ENCODE data around the gene UBR7.
A peak's percentile ranks its signal among the peaks of the same experiment; 100 is the strongest.
"Not testable (repeated sequence)": the region's sequence is repeated elsewhere in the genome, so short reads cannot be mapped to it uniquely, and the experiment has no call there.

The UBR7 gene

GRCh38 chr14:93228550-93228949, 21.5 kb downstream of the UBR7 start:
- no peak for DNase-seq (ENCODE audit: low read depth)
- TF ChIP-seq CTCF (conservative IDR thresholded peaks at IDR 0.05; ENCODE audit: low read depth, low read length): no peak
- H3K4me3 ChIP-seq (ENCODE audit: low read depth, low read length): no peak overlapping the region

GRCh38 chr14:93230539-93230938, 23.5 kb downstream of the UBR7 start:
- no peak overlapping the region for H3K4me3 ChIP-seq (ENCODE audit: low read depth, low read length)
- no peak for DNase-seq (ENCODE audit: low read depth)
- TF ChIP-seq CTCF (conservative IDR thresholded peaks at IDR 0.05; ENCODE audit: low read depth, low read length): no peak

- TF ChIP-seq CTCF (conservative IDR thresholded peaks at IDR 0.05; ENCODE audit: low read depth, low read length): no peak
- peak; percentile 61 for DNase-seq (ENCODE audit: low read depth)
- H3K4me3 ChIP-seq (ENCODE audit: low read depth, low read length): peak overlapping the region; percentile 59
These were observed 24.3 kb downstream of the UBR7 start for GRCh38 chr14:93231129-93231979.

GRCh38 chr14:93232159-93232558, 25.1 kb downstream of the UBR7 start:
- DNase-seq (ENCODE audit: low read depth): no peak
- no peak for TF ChIP-seq CTCF (conservative IDR thresholded peaks at IDR 0.05; ENCODE audit: low read depth, low read length)
- no peak overlapping the region for H3K4me3 ChIP-seq (ENCODE audit: low read depth, low read length)

GRCh38 chr14:93233078-93233477, 26.0 kb downstream of the UBR7 start:
- DNase-seq (ENCODE audit: low read depth); H3K4me3 ChIP-seq (ENCODE audit: low read depth, low read length): not testable (repeated sequence)

- no peak overlapping the region for H3K4me3 ChIP-seq (ENCODE audit: low read depth, low read length)
- TF ChIP-seq CTCF (conservative IDR thresholded peaks at IDR 0.05; ENCODE audit: low read depth, low read length): no peak
- DNase-seq (ENCODE audit: low read depth): peak; percentile 44
These were observed 27.7 kb downstream of the UBR7 start for GRCh38 chr14:93234798-93235197.

- H3K4me3 ChIP-seq (ENCODE audit: low read depth, low read length): no peak overlapping the region
- no peak for TF ChIP-seq CTCF (conservative IDR thresholded peaks at IDR 0.05; ENCODE audit: low read depth, low read length)
- DNase-seq (ENCODE audit: low read depth): peak; percentile 80
These were observed 33.0 kb downstream of the UBR7 start for GRCh38 chr14:93239869-93240677.
